IMR-90 (cell line): ENCODE data around the gene RBBP8NL. TPM values are rescaled to one million over a fixed set of nuclear protein-coding genes. Genes with fewer than 3 reads are reported as not detected.

ENCODE experiments used
- ATAC-seq: fragments of 200-7000 bp; cut with Tn5 transposase; 2 replicates; pipeline ENCODE4 v1.9.1; 2020; ENCODE audit warnings: low read depth, mild to moderate bottlenecking, moderate library complexity
- BruUV-seq: library from RNA; stranded (reverse); fragments of 400-500 nt; replicated peaks from 2 replicates; lab custom pipeline; 2021; lab: Mats Ljungman, UMichigan
- CTCF ChIA-PET: fragments of 300-600 bp; formaldehyde crosslinking; extraction: SDS; loops from one replicate; lab custom pipeline; 2021; ENCODE audit warnings: antibody characterized with exemption; lab: Yijun Ruan, JAX
- POLR2A ChIA-PET: fragments of 300-600 bp; sonication (Branson Sonifier 250); formaldehyde crosslinking; loops from one replicate; lab custom pipeline; 2022; ENCODE audit warnings: antibody characterized with exemption; ENCODE audit not compliant: unreplicated experiment; lab: Charles Lee
- DNase-seq: peaks from one replicate; pipeline ENCODE4 v3.0.0; 2013
- H2AFZ ChIP-seq: replicated peaks from 2 replicates; pipeline ENCODE3; 2013; ENCODE audit warnings: low read length, mild to moderate bottlenecking; ENCODE audit not compliant: poor library complexity
- H2AK5ac ChIP-seq: 2 replicates; pipeline ENCODE4 v1.6.1; 2013; ENCODE audit warnings: low read depth, low read length, inconsistent platforms
- H2AK9ac ChIP-seq: replicated peaks from 2 replicates; pipeline ENCODE3; 2013; ENCODE audit warnings: mild to moderate bottlenecking, low read depth, low read length, moderate library complexity; ENCODE audit not compliant: poor library complexity
- H2BK120ac ChIP-seq: 2 replicates; pipeline ENCODE4 v1.6.1; 2013; ENCODE audit warnings: low read depth, low read length, inconsistent platforms
- H2BK15ac ChIP-seq: 3 replicates; pipeline ENCODE4 v1.6.1; 2013; ENCODE audit warnings: low read depth, low read length, inconsistent platforms
- H2BK20ac ChIP-seq: 2 replicates; pipeline ENCODE4 v1.6.1; 2013; ENCODE audit warnings: low read depth, mild to moderate bottlenecking, inconsistent platforms, low read length, moderate library complexity
- H2BK5ac ChIP-seq: 2 replicates; pipeline ENCODE4 v1.6.1; 2013; ENCODE audit warnings: mild to moderate bottlenecking, low read depth, low read length, inconsistent platforms; ENCODE audit not compliant: poor library complexity, severe bottlenecking
- H3K14ac ChIP-seq: replicated peaks from 2 replicates; pipeline ENCODE4 v1.6.1; 2013; ENCODE audit warnings: low read depth, low read length, inconsistent platforms
- H3K18ac ChIP-seq: 2 replicates; pipeline ENCODE4 v1.6.1; 2013; ENCODE audit warnings: low read depth, low read length, control low read depth
- H3K23ac ChIP-seq: 2 replicates; pipeline ENCODE4 v1.6.1; 2013; ENCODE audit warnings: low read depth, low read length, inconsistent platforms
- H3K27ac ChIP-seq: 2 replicates; pipeline ENCODE4 v1.5.1; 2013; ENCODE audit warnings: mild to moderate bottlenecking, control low read depth, low read length; ENCODE audit not compliant: insufficient read depth
- H3K27me3 ChIP-seq: 2 replicates; pipeline ENCODE4 v1.6.1; 2013; ENCODE audit warnings: low read length; ENCODE audit not compliant: control insufficient read depth, insufficient read depth
- H3K36me3 ChIP-seq: 2 replicates; pipeline ENCODE4 v1.6.1; 2013; ENCODE audit warnings: low read length, mixed read lengths; ENCODE audit not compliant: control insufficient read depth, insufficient read depth
- H3K4ac ChIP-seq: 2 replicates; pipeline ENCODE4 v1.6.1; 2013; ENCODE audit warnings: low read depth, low read length, inconsistent platforms
- H3K4me1 ChIP-seq: 2 replicates; pipeline ENCODE4 v1.6.1; 2013; ENCODE audit warnings: low read length, mixed read lengths; ENCODE audit not compliant: control insufficient read depth, insufficient read depth
- H3K4me2 ChIP-seq: 2 replicates; pipeline ENCODE4 v1.6.1; 2013; ENCODE audit warnings: low read depth, mild to moderate bottlenecking, control low read depth, low read length, moderate library complexity
- H3K4me3 ChIP-seq: 2 replicates; pipeline ENCODE4 v1.5.1; 2013; ENCODE audit warnings: low read depth, mild to moderate bottlenecking, control low read depth, low read length, moderate library complexity; ENCODE audit not compliant: insufficient read depth
- H3K56ac ChIP-seq: 2 replicates; pipeline ENCODE4 v1.6.1; 2013; ENCODE audit warnings: low read length, inconsistent platforms; ENCODE audit not compliant: insufficient read depth; ENCODE audit errors: extremely low read depth
- H3K79me1 ChIP-seq, 2 experiments: 2 replicates each; pipeline ENCODE4 v1.6.1; 2013; ENCODE audit warnings: low read length in 2 of 2, inconsistent platforms in 1 of 2, low read depth in 1 of 2
- H3K9ac ChIP-seq: 2 replicates; pipeline ENCODE4 v1.6.1; 2013; ENCODE audit warnings: low read depth, low read length, control low read depth
- H3K9me1 ChIP-seq: 2 replicates; pipeline ENCODE4 v1.6.1; 2013; ENCODE audit warnings: low read length, inconsistent platforms; ENCODE audit not compliant: insufficient read depth
- H3K9me3 ChIP-seq: 2 replicates; pipeline ENCODE4 v1.6.1; 2013; ENCODE audit warnings: low read length; ENCODE audit not compliant: control insufficient read depth, insufficient read depth
- H4K20me1 ChIP-seq: 2 replicates; pipeline ENCODE4 v1.6.1; 2013; ENCODE audit warnings: low read length, inconsistent platforms; ENCODE audit not compliant: insufficient read depth
- H4K5ac ChIP-seq: 2 replicates; pipeline ENCODE4 v1.6.1; 2013; ENCODE audit warnings: mild to moderate bottlenecking, low read depth, low read length, control low read depth
- H4K8ac ChIP-seq, 2 experiments: 2 replicates each; pipeline ENCODE4 v1.6.1; 2013; ENCODE audit warnings: low read depth in 2 of 2, low read length in 2 of 2, control low read depth in 1 of 2, inconsistent platforms in 1 of 2
- H4K91ac ChIP-seq: 2 replicates; pipeline ENCODE4 v1.6.1; 2013; ENCODE audit warnings: low read depth, low read length, inconsistent platforms; ENCODE audit not compliant: insufficient read depth
- CEBPB ChIP-seq: IDR thresholded peaks from 2 replicates; pipeline ENCODE4 v1.6.1; 2012; ENCODE audit warnings: low read depth, low read length, improper control_type of control experiment
- CTCF ChIP-seq: conservative IDR thresholded peaks from 2 replicates; pipeline ENCODE4 v1.5.1; 2012; ENCODE audit warnings: mild to moderate bottlenecking, low read depth, low read length, improper control_type of control experiment
- ELK1 ChIP-seq: fragments of 150-350 bp; IDR thresholded peaks from 2 replicates; pipeline ENCODE4 v1.6.1; 2016; ENCODE audit warnings: low read depth, mild to moderate bottlenecking, low read length, moderate library complexity, borderline replicate concordance
- MAFK ChIP-seq: IDR thresholded peaks from 2 replicates; pipeline ENCODE4 v1.6.1; 2012; ENCODE audit warnings: low read depth, low read length, improper control_type of control experiment
- MAZ ChIP-seq: IDR thresholded peaks from 2 replicates; pipeline ENCODE4 v1.6.1; 2012; ENCODE audit warnings: low read depth, mild to moderate bottlenecking, low read length, improper control_type of control experiment, moderate library complexity, borderline replicate concordance
- NFE2L2 ChIP-seq: fragments of 150-350 bp; IDR thresholded peaks from 2 replicates; pipeline ENCODE4 v1.6.1; 2016; ENCODE audit warnings: low read depth, mild to moderate bottlenecking, low read length
- POLR2A ChIP-seq: IDR thresholded peaks from 2 replicates; pipeline ENCODE4 v1.6.1; 2012; ENCODE audit warnings: mild to moderate bottlenecking, low read depth, low read length
- RCOR1 ChIP-seq: IDR thresholded peaks from 2 replicates; pipeline ENCODE4 v1.6.1; 2012; ENCODE audit warnings: mild to moderate bottlenecking, low read length, improper control_type of control experiment; ENCODE audit not compliant: insufficient replicate concordance
- SMC3 ChIP-seq: fragments of 150-350 bp; IDR thresholded peaks from 2 replicates; pipeline ENCODE4 v1.6.1; 2016; ENCODE audit warnings: low read depth, mild to moderate bottlenecking, antibody characterized with exemption, low read length, moderate library complexity
- USF2 ChIP-seq: fragments of 150-350 bp; IDR thresholded peaks from 2 replicates; pipeline ENCODE4 v1.6.1; 2017; ENCODE audit warnings: mild to moderate bottlenecking, antibody characterized with exemption, low read length, low read depth
- WGBS, 2 experiments: methylation state at CpG; one replicate each; pipeline versions ENCODE4 v1.1.5 to v1.1.7; 2013; ENCODE audit warnings: missing lambda C conversion rate in 2 of 2; ENCODE audit not compliant: insufficient read length in 1 of 2; ENCODE audit errors: extremely low coverage in 2 of 2; 5-methylcytosine and 5-hydroxymethylcytosine counted together
- dilution Hi-C: fragments of 300-500 bp; cut with HindIII; formaldehyde crosslinking; loops from one replicate; pipeline ENCODE4 v1.14.3; 2018; ENCODE audit warnings: low sequenced_read_pairs; ENCODE audit not compliant: unreplicated experiment
- in situ Hi-C: fragments of 300-500 bp; cut with MboI; formaldehyde crosslinking; loops from 3 replicates; pipeline ENCODE4 v1.14.3; 2019; ENCODE audit warnings: low sequenced_read_pairs, inconsistent platforms, mixed read lengths
- intact Hi-C: fragments of 100-400 bp; cut with micrococcal nuclease; formaldehyde crosslinking; loops from 2 replicates; pipeline ENCODE4 v1.10.0; 2022
- polyA plus RNA-seq, 3 experiments: library from polyadenylated mRNA; depleted of rRNA; stranded (reverse); fragments of >200 nt; gene quantifications; 2 replicates each; pipeline ENCODE4 v1.2.3, GENCODE V29; 2012; ENCODE audit warnings: low replicate concordance in 1 of 3
- total RNA-seq: library from RNA; depleted of rRNA; stranded (reverse); fragments of >200 nt; gene quantifications from 2 replicates; pipeline ENCODE4 v1.2.3, GENCODE V29; 2012

The RBBP8NL gene
- total and polyA plus RNA-seq, 2 of the 4 experiments (the other 2 are of a cell fraction) = not detected

DNA sequence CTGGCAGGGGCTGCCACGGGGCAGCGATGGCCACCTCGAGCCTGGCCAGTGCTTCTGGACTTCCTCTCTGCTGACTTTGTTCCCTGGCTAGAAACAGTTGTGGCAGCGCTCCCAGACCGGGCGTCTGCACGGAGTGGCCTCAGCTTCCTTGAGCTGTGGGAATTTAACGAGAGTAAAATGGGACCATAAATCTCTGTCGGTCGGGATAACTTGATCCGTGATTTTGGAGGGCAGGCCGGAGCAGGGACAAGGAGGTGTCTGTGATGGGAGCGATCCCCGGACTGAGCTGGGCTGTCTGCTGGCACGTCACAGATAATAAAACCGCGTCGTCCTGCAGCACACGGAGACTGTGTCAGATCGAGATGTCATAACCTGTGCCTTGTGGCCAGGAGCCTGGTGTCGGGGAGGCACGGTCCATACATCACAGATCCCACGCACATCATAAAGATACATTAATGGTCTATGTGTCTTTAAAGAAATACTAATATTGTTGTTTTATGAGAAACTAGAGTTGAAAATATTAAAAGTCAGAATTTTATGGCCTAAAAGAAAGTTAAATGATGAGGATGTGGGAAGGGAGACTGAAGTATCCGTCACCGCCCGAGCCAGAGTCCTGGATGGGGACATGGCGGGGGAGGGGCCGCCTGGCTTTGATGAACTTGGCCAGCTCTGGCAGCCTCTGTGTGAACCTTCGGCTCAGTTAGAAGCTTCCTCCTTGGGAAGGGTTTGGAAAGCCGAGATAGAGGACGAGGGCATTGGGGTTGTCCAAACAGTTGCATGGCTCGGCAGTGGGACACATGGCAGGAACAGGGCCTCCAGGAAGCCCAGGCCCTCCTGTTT is 6.5 kb upstream of the RBBP8NL start (continued):
- TF ChIP-seq CTCF = no peak

GRCh38 chr20:62430866-62431447 is 3.6 kb upstream of the RBBP8NL start:
- no peak overlapping the region for H4K91ac ChIP-seq
- peaks cover under 1% of the 10 kb centered on the region; the same call in 1 of the 2 replicates for H3K9me3 ChIP-seq
- no peak overlapping the region for H3K56ac ChIP-seq
- H3K14ac ChIP-seq = no peak overlapping the region
- no peak overlapping the region for H3K4ac ChIP-seq
- H3K27me3 ChIP-seq = peaks cover 69% of the 10 kb centered on the region
- no peak overlapping the region for H3K4me2 ChIP-seq
- ATAC-seq (no peak), DNase-seq (no peak)
- H4K8ac ChIP-seq = no peak overlapping the region
- H3K9me1 ChIP-seq = no peaks in the 10 kb centered on the region
- H3K9ac ChIP-seq = no peak overlapping the region
- H3K4me1 ChIP-seq = no peaks in the 10 kb centered on the region
- no peaks in the 10 kb centered on the region for H3K79me1 ChIP-seq
- no peak overlapping the region for H2AFZ ChIP-seq
- intact Hi-C loops = no loop called here
- in situ Hi-C loops = no loop called here
- H4K5ac ChIP-seq = no peak overlapping the region
- POLR2A ChIA-PET = no interaction called here
- H2AK9ac ChIP-seq = no peak overlapping the region
- no TSS peak for BruUV-seq
- no peak overlapping the region for H3K23ac ChIP-seq
- no peak overlapping the region for H2AK5ac ChIP-seq
- H2BK5ac ChIP-seq = no peak overlapping the region
- H4K20me1 ChIP-seq = no peaks in the 10 kb centered on the region
- H2BK20ac ChIP-seq = no peak overlapping the region
- no peak overlapping the region for H3K18ac ChIP-seq
- 54% methylated on average over 12 of the region's 23 CpGs; no CpG with 5 or more reads in 1 of the 2 experiments for WGBS, 2 experiments
- H2BK120ac ChIP-seq = no peak overlapping the region
- CTCF ChIA-PET = no interaction called here
- no peak overlapping the region for H3K27ac ChIP-seq
- H3K36me3 ChIP-seq = no peaks in the 10 kb centered on the region
- dilution Hi-C loops = no loop called here
- H3K4me3 ChIP-seq = no peak overlapping the region
- no peak overlapping the region for H2BK15ac ChIP-seq
- TF ChIP-seq ELK1 (no peak), MAZ (no peak), POLR2A (no peak), RCOR1 (no peak), SMC3 (no peak), NFE2L2 (no peak), MAFK (no peak), CEBPB (no peak), USF2 (no peak)
